Mesodermal cell (in vitro differentiated cells): Measurements from ENCODE around the gene ITGA11.

Experiments used
- H3K27ac ChIP-seq: 2 replicates; pipeline ENCODE4 v1.7.0; 2013; ENCODE audit warnings: mild to moderate bottlenecking, low read depth, low read length, moderate library complexity; ENCODE audit not compliant: severe bottlenecking
- H3K36me3 ChIP-seq: 2 replicates; pipeline ENCODE4 v1.7.1; 2013; ENCODE audit warnings: mild to moderate bottlenecking, low read length, moderate library complexity; ENCODE audit not compliant: control insufficient read depth, insufficient read depth
- H3K4me1 ChIP-seq: one replicate; pipeline ENCODE4 v1.7.1; 2013; ENCODE audit warnings: mild to moderate bottlenecking, low read length; ENCODE audit not compliant: insufficient read depth, control insufficient read depth, poor library complexity, severe bottlenecking
- H3K4me3 ChIP-seq: 2 replicates; pipeline ENCODE4 v1.7.0; 2013; ENCODE audit warnings: low read length, control low read depth, mild to moderate bottlenecking; ENCODE audit not compliant: insufficient read depth, poor library complexity, severe bottlenecking; ENCODE audit errors: extremely low read depth
- H3K9me3 ChIP-seq: 2 replicates; pipeline ENCODE4 v1.7.1; 2013; ENCODE audit warnings: mild to moderate bottlenecking, low read length, moderate library complexity; ENCODE audit not compliant: control insufficient read depth
- WGBS, 2 experiments: methylation state at CpG; one replicate each; pipeline ENCODE4 v1.1.5; 2013; ENCODE audit warnings: missing lambda C conversion rate in 2 of 2; ENCODE audit not compliant: insufficient coverage in 2 of 2; 5-methylcytosine and 5-hydroxymethylcytosine counted together

The ITGA11 gene

DNA sequence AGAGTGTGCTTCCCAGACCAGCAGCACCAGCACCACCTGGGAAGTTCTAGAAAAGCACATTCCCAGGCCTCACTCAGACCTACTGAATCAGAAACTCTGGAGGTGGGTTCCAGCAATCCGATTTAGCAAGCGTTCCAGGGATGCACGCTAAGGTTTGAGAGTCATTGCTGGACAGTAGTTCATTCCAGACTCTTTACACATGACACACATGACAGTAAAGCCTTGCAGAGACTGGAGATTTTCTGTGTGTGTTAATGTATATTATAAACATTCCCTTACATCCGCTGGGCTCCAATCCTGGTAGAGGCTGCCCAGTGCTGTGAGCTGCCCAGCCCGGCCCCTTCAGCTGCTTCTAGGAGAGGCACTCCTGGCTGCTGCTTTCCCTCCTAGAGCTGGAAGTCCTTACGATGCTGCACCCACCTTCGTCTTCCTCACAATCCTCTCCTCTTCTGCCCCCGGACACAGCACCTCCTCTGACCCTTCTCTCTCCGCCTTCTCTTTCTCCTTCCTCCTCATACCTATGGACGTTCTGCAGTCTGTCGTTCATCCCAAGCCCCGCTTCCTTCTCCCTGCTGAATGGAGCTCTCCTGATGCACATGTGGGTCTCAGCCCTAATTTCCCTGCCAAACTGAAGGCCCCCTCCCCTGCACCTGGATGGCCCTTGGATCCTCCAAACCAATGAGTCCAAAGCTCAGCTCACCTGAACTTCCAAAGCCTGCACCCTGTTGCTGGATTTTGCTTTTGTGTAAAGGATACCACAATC lies 44.4 kb downstream of the ITGA11 start:
- Histone ChIP-seq H3K27ac (no peak overlapping the region), H3K9me3 (no peaks in the 10 kb centered on the region), H3K36me3 (no peaks in the 10 kb centered on the region), H3K4me1 (peaks cover 44% of the 10 kb centered on the region), H3K4me3 (no peak overlapping the region)
- 91 to 92% methylated on average over 8 to 11 of the region's 12 CpGs for WGBS, 2 experiments

- WGBS, 2 experiments: 86 to 100% methylated on average over 3 to 5 of the region's 9 CpGs
- H3K9me3 ChIP-seq: no peaks in the 10 kb centered on the region
- peaks cover 44% of the 10 kb centered on the region for H3K4me1 ChIP-seq
- H3K27ac ChIP-seq: no peak overlapping the region
- H3K36me3 ChIP-seq: no peaks in the 10 kb centered on the region
- no peak overlapping the region for H3K4me3 ChIP-seq
These were observed 45.2 kb downstream of the ITGA11 start for GRCh38 chr15:68386587-68387288.

- Histone ChIP-seq H3K4me1 (peaks cover 42% of the 10 kb centered on the region), H3K27ac (no peak overlapping the region), H3K4me3 (no peak overlapping the region), H3K9me3 (no peaks in the 10 kb centered on the region), H3K36me3 (no peaks in the 10 kb centered on the region)
- 87 to 90% methylated on average over 7 to 8 of the region's 8 CpGs for WGBS, 2 experiments
These were observed 46.0 kb downstream of the ITGA11 start for GRCh38 chr15:68385671-68386586.

- Histone ChIP-seq H3K27ac (peak overlapping the region; percentile 72), H3K36me3 (no peaks in the 10 kb centered on the region), H3K9me3 (no peaks in the 10 kb centered on the region), H3K4me3 (no peak overlapping the region), H3K4me1 (peaks cover 35% of the 10 kb centered on the region)
- WGBS, 2 experiments: 90 to 96% methylated on average over 2 to 3 of the region's 3 CpGs
These were observed 46.8 kb downstream of the ITGA11 start for GRCh38 chr15:68385240-68385561.

GRCh38 chr15:68384451-68385239 lies 47.3 kb downstream of the ITGA11 start:
- Histone ChIP-seq H3K36me3 (no peaks in the 10 kb centered on the region), H3K9me3 (no peaks in the 10 kb centered on the region), H3K4me3 (no peak overlapping the region), H3K4me1 (peaks cover 32% of the 10 kb centered on the region), H3K27ac (peak overlapping the region; percentile 72)
- WGBS, 2 experiments: 66 to 70% methylated on average over 8 to 9 of the region's 9 CpGs

DNA sequence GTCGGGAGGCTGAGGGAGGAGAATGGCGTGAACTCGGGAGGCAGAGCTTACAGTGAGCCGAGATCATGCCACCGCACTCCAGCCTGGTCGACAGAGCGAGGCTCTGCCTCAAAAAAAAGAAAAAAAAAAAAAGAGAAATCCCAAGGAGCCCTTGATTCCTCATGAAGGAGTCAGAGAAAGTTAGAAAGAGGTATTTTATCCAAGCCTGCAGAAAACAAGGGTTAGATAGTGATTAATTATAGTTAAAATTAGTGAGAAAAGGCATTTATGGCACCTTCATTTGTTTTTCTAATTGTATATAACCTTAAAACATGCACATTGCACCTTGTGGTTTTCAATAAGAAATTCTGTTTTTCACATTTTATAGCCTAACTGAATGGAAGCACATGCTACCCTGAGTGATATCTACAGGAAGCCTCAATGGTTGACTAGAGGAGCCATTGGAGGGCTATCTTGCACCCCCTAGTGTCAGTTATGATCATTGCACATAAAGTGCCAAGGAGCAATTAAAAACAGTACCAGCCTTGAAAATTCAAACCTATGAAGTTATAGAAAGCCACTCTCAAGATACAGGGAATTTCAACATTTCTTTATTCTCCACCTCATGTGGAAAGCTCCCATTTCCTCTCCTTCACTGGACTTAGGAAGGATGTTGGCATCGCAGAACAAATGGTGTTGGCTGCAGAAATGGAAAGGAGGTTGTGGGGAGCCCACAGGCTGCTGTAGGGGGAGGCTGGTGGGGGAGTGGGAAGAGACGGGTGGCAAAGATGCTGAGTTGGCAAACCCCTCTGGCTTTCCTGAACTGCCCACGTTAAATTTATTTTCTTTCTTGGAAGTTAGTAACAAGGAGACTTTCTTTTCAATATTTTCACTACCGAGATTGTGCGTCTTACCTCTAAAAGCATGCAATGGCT lies 48.5 kb downstream of the ITGA11 start:
- no peaks in the 10 kb centered on the region for H3K9me3 ChIP-seq
- peaks cover 26% of the 10 kb centered on the region for H3K4me1 ChIP-seq
- peak overlapping the region; percentile 72 for H3K27ac ChIP-seq
- no peak overlapping the region for H3K4me3 ChIP-seq
- no peaks in the 10 kb centered on the region for H3K36me3 ChIP-seq
- WGBS, 2 experiments: 94 to 95% methylated on average over 10 to 11 of the region's 12 CpGs

- no peak overlapping the region for H3K27ac ChIP-seq
- WGBS, 2 experiments: 82 to 93% methylated on average over 3 to 5 of the region's 5 CpGs
- H3K9me3 ChIP-seq: no peaks in the 10 kb centered on the region
- H3K36me3 ChIP-seq: no peaks in the 10 kb centered on the region
- peaks cover 22% of the 10 kb centered on the region for H3K4me1 ChIP-seq
- no peak overlapping the region for H3K4me3 ChIP-seq
These were observed 49.5 kb downstream of the ITGA11 start for GRCh38 chr15:68382286-68383007.

DNA sequence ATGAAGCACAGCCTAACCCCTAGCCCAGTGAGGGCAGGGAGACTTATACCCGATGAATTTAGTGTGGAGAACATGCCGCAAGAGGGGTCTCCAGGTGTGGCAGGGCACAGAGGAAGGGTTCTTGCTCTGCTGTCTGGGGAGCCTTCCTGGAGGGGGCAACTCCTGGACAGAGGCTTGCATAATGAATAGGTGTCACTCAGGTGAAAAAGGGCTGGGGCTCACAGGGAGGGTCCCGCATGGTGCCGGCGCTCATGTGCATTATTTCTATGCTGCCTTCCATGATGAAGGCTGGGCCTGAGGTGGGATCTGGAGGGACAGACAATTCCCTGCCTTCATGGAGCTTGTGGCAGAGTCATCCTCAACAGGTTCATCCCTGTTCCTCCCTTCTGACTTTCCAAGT lies 51.5 kb downstream of the ITGA11 start:
- no peaks in the 10 kb centered on the region for H3K9me3 ChIP-seq
- 96 to 97% methylated on average over 5 of the region's 5 CpGs for WGBS, 2 experiments

DNA sequence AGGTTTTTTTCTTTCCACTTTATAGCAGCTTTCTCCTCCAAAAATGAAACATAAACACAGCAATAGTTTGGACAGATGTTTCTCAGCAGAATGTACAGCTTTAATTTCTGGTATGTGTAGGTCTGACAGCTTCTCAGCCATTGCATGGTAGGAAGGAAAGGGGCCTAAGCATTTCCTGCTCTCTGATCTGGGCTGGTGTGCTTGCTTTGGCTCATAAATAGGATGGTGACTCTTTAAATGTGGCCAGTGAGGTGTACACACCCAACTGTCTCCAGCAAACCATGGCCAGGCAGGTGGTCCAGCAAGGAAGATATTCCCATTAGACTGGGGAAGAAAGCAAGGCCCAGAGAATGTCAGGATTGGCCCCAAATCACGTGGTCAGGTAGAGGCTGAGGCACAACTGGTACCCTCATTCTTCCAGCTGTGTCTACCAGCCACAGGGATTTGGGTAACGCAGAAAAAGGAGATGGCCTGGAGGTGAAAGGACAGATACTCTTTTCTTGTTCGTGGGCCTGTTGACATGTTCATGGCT lies 52.1 kb downstream of the ITGA11 start:
- H3K9me3 ChIP-seq: no peaks in the 10 kb centered on the region
- WGBS, 2 experiments: 77 to 86% methylated on average over 3 of the region's 3 CpGs
- H3K27ac ChIP-seq: no peak overlapping the region
- H3K36me3 ChIP-seq: no peaks in the 10 kb centered on the region
- peaks cover 15% of the 10 kb centered on the region for H3K4me1 ChIP-seq
- H3K4me3 ChIP-seq: no peak overlapping the region

More for the DNA sequence above, 51.5 kb downstream of the ITGA11 start:
- Histone ChIP-seq H3K4me1 (peaks cover 21% of the 10 kb centered on the region), H3K27ac (no peak overlapping the region), H3K4me3 (no peak overlapping the region), H3K36me3 (no peaks in the 10 kb centered on the region)
